SH-SY5Y (cell line): Measurements from ENCODE around the gene HIVEP3.

Experiments
- GATA2 ChIP-seq: IDR thresholded peaks from 2 replicates; pipeline ENCODE4 v1.6.1; 2011; ENCODE audit warnings: mild to moderate bottlenecking, low read depth, low read length
- GATA3 ChIP-seq: IDR thresholded peaks from 2 replicates; pipeline ENCODE4 v1.6.1; 2011; ENCODE audit warnings: low read depth, mild to moderate bottlenecking, low read length, moderate library complexity

DNA sequence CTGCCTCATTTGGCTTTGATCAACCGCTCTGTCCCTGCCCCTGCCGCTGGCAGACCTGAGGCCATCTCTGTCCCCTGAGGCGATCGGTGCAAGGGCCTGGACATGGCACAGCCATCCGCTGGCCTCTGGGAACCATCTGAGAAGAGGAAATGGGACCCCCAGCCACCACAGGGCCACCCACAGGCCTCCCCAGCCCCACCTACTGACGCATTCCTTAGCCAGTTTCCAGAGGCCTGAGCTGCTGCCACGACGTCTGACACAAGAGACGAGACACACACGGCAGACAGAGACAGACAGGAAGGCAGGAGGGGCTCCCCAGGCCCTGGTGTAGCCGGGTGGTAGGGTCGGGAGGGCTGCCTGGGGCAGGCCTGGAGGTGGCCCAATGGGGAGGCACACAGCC lies 397.0 kb downstream of the HIVEP3 start:
- no peak for TF ChIP-seq GATA2
- TF ChIP-seq GATA3, result no peak
